Heart right ventricle (tissue), 16 donors: Measurements from ENCODE around the gene GPC5. TPM values are rescaled to one million over a fixed set of nuclear protein-coding genes. Genes with fewer than 3 reads are reported as not detected.

Experiments used
- ATAC-seq, 8 donors: fragments of 200-7000 bp; cut with Tn5 transposase; one replicate each; pipeline ENCODE4 v1.9.1; 2020; ENCODE audit warnings: mild to moderate bottlenecking in 8 of 8, moderate library complexity in 8 of 8, moderate number of reproducible peaks in 1 of 8
- DNase-seq, 2 donors: peaks; one replicate each; pipeline ENCODE4 v3.0.0-alpha.2; 2020
- H3K27ac ChIP-seq, 10 donors: fragments of 200-600 bp; sonication (generic) in 2 of 10; one replicate each; pipeline versions ENCODE4 v1.5.0 to v1.8.0; 2020 to 2022; ENCODE audit warnings: mild to moderate bottlenecking in 3 of 10
- H3K27me3 ChIP-seq, 7 donors: fragments of 200-600 bp; one replicate each; pipeline ENCODE4 v1.8.0; 2021 to 2022; ENCODE audit warnings: mild to moderate bottlenecking in 2 of 7
- H3K36me3 ChIP-seq, 9 donors: fragments of 200-600 bp; sonication (generic) in 1 of 9; one replicate each; pipeline versions ENCODE4 v1.5.0 to v1.8.0; 2020 to 2022; ENCODE audit warnings: mild to moderate bottlenecking in 2 of 9
- H3K4me1 ChIP-seq, 9 donors: fragments of 200-600 bp; sonication (generic) in 1 of 9; one replicate each; pipeline versions ENCODE4 v1.5.0 to v1.8.0; 2020 to 2022; ENCODE audit warnings: mild to moderate bottlenecking in 4 of 9
- H3K4me3 ChIP-seq, 10 donors: fragments of 200-600 bp; sonication (generic) in 2 of 10; one replicate each; pipeline versions ENCODE4 v1.5.0 to v1.8.0; 2020 to 2022; ENCODE audit warnings: mild to moderate bottlenecking in 7 of 10, moderate library complexity in 2 of 10
- H3K9me3 ChIP-seq, 11 donors: fragments of 200-600 bp in 10 of 11; sonication (generic) in 2 of 11; one replicate each; pipeline versions ENCODE4 v1.5.0 to v1.8.0; 2013 to 2022; ENCODE audit warnings: mild to moderate bottlenecking in 2 of 11, control low read depth in 1 of 11, moderate library complexity in 1 of 11
- WGBS, 2 donors: extraction: QIAGEN DNeasy Blood & Tissue Kit; methylation state at CpG; one replicate each; pipeline ENCODE4 v1.1.7; 2013; ENCODE audit warnings: inconsistent platforms in 1 of 2; 5-methylcytosine and 5-hydroxymethylcytosine counted together
- intact Hi-C, 10 donors: fragments of 100-400 bp; cut with DNase I; formaldehyde crosslinking; loops; one replicate each; pipeline versions ENCODE4 v1.11.1 to v1.14.2; 2022
- polyA plus RNA-seq, 2 donors: library from polyadenylated mRNA; stranded (reverse); fragments of 200-250 nt; gene quantifications; one replicate each; pipeline ENCODE4 v1.2.3, GENCODE V29; 2013
- total RNA-seq, 10 donors: library from RNA; stranded (reverse); fragmentation: NEBNext Ultra II Directional in 3 of 10; extraction: Animal tissue kit (Norgen Biotek cat#: 25700) in 3 of 10; gene quantifications; one replicate each; pipeline versions ENCODE4 v1.2.1 to v1.2.4, GENCODE V29; 2021 to 2023
- TF ChIP-seq, protein P1 (sequence below), 9 donors: fragments of 200-600 bp; sonication (generic) in 2 of 9; IDR thresholded peaks; one replicate each; pipeline versions ENCODE4 v1.5.0 to v1.8.0; 2021 to 2022; ENCODE audit warnings: antibody characterized with exemption in 9 of 9, mild to moderate bottlenecking in 5 of 9, moderate library complexity in 1 of 9
- donor health status: Arrhythmogenic right ventricular cardiomyopathy.
- donor health status: ischemic (EF 13 %, LVEDD 7.1; RV severe dilation, severe dysfunction).
- donor health status: healthy with polysubstance abuse.
- donor health status: DM: no; HTN: yes; CAD: no.
- donor health status: DM: no; HTN: no; CAD: no.
- donor health status: ischemic (EF 25% LVEDD 6.9; RV normal size, moderate dysfunction).
- donor health status: ischemic (EF 25% LVEDD 5.7; RV mildly dilated, moderate dysfunction).
- donor health status: healthy.
- donor health status: DM: yes; HTN: yes; CAD: no.
- donor health status: Ischemic cardiomyopathy.
- donor health status: ischemic (EF 35%, LVEDD 5.7; RV mildly dilated, moderate dysfunction).
- donor health status: nonischemic (EF 11% LVEDD 7.7; RV severe dilation, severe dysfunction).
- donor health status: DM: yes; HTN: yes; CAD: no.
- donor health status: PGD.
- donor health status: ischemic (EF 29% LVEDD 5.4; RV normal size, mild dysfunction).
- donor health status: nonischemic (EF 23%, LVEDD 6.1; RV moderate dilation, normal function).

GPC5 gene
- total and polyA plus RNA-seq, 12 donors, result 0.01 to 3.5 (median 0.70) TPM; not detected in 1

DNA sequence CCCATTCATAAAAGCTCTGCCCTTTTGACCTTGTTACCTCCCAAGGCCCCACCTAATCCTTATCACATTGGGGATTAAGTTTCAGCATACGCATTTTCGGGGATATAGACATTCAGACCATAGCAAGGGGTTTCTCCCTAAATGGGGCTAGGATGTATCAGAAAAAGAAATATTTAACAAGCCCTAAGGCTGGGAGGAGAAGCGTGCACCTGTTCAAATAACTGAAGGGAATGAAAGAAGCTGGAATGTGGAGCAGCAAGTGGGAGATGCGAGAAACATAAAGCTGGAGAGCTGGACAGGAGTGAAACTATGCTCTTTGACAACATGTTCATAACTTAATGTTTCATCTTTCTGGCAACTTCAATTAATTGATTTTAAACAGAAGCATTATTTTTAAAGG is 1016.4 kb downstream of the GPC5 start:
- WGBS, 2 donors, result 86 to 91% methylated on average over 4 of the region's 4 CpGs
- Histone ChIP-seq H3K36me3 (no peaks in the 10 kb centered on the region), H3K4me3 (no peak overlapping the region), H3K4me1 (no peaks in the 10 kb centered on the region), H3K9me3 (no peaks in the 10 kb centered on the region), H3K27ac (no peak overlapping the region), H3K27me3 (no peaks in the 10 kb centered on the region)
- intact Hi-C loops, result no loop called here
- no peak for DNase-seq
- TF ChIP-seq, protein P1, sequence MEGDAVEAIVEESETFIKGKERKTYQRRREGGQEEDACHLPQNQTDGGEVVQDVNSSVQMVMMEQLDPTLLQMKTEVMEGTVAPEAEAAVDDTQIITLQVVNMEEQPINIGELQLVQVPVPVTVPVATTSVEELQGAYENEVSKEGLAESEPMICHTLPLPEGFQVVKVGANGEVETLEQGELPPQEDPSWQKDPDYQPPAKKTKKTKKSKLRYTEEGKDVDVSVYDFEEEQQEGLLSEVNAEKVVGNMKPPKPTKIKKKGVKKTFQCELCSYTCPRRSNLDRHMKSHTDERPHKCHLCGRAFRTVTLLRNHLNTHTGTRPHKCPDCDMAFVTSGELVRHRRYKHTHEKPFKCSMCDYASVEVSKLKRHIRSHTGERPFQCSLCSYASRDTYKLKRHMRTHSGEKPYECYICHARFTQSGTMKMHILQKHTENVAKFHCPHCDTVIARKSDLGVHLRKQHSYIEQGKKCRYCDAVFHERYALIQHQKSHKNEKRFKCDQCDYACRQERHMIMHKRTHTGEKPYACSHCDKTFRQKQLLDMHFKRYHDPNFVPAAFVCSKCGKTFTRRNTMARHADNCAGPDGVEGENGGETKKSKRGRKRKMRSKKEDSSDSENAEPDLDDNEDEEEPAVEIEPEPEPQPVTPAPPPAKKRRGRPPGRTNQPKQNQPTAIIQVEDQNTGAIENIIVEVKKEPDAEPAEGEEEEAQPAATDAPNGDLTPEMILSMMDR (IDR thresholded peaks at IDR 0.05), result no peak
- ATAC-seq, result no peak

GRCh38 chr13:92415781-92416180 is 1017.4 kb downstream of the GPC5 start:
- DNase-seq (no peak), ATAC-seq (no peak)
- no peaks in the 10 kb centered on the region for H3K9me3 ChIP-seq
- TF ChIP-seq, protein P1 (IDR thresholded peaks at IDR 0.05), result no peak
- no peak overlapping the region for H3K27ac ChIP-seq
- H3K4me1 ChIP-seq, result no peaks in the 10 kb centered on the region
- H3K36me3 ChIP-seq, result no peaks in the 10 kb centered on the region
- no peak overlapping the region for H3K4me3 ChIP-seq
- H3K27me3 ChIP-seq, result no peaks in the 10 kb centered on the region
- intact Hi-C loops, result no loop called here

GRCh38 chr13:92418818-92419412 is 1020.5 kb downstream of the GPC5 start:
- ATAC-seq, result no peak
- Histone ChIP-seq H3K4me1 (no peaks in the 10 kb centered on the region), H3K36me3 (no peaks in the 10 kb centered on the region), H3K27ac (no peak overlapping the region), H3K9me3 (no peaks in the 10 kb centered on the region), H3K4me3 (no peak overlapping the region), H3K27me3 (no peaks in the 10 kb centered on the region)
- TF ChIP-seq, protein P1 (IDR thresholded peaks at IDR 0.05), result no peak
- WGBS, 2 donors, result 55 to 62% methylated on average over 5 of the region's 5 CpGs
- intact Hi-C loops, result no loop called here
- DNase-seq, result no peak

- Histone ChIP-seq H3K36me3 (no peaks in the 10 kb centered on the region), H3K27me3 (no peaks in the 10 kb centered on the region), H3K4me3 (no peak overlapping the region), H3K9me3 (no peaks in the 10 kb centered on the region), H3K4me1 (no peaks in the 10 kb centered on the region), H3K27ac (no peak overlapping the region)
- TF ChIP-seq, protein P1 (IDR thresholded peaks at IDR 0.05), result no peak
- no peak for ATAC-seq
- intact Hi-C loops, result no loop called here
- 82 to 91% methylated on average over 2 of the region's 2 CpGs for WGBS, 2 donors
- DNase-seq, result no peak
Measured at GRCh38 chr13:92429231-92429630, 1030.8 kb downstream of the GPC5 start.
